ENCODE data around the gene ITPRID1. TPM values are rescaled to one million over a fixed set of nuclear protein-coding genes. Genes with fewer than 3 reads are reported as not detected.

The ITPRID1 gene
- total and polyA plus RNA-seq, 2 of the 13 experiments (the other 11 are each of a cell fraction or from before 2014, with no cell fraction given) = not detected

DNA sequence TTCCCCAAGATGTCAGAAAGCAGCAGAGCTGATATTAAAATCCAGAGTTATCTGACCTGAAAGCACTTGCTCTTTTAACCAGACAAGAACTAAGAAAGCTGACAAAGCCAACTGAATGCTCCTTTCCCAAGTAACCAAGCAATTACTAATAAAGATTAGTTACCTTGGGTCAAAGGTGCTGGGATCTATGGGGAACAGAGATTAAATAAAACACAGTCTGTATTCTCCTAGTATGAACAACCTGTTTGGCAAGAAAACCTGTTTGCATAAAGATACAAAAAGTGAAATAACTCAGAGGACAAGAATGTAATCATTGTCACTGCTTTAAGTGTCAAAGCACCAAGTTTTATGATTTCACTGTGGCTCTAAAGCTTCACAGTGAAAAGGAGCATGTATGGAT is 35.7 kb downstream of the ITPRID1 start:
- Histone ChIP-seq H4K20me1 (ENCODE audit: insufficient read depth, low read length) (no peaks in the 10 kb centered on the region), H3K4me3 (replicated peaks in 1 of 3; ENCODE audit: insufficient read depth in 1 of 3, low read depth in 2 of 3, low read length in 3 of 3) (no peak overlapping the region), H3K36me3 (replicated peaks in 1 of 2; ENCODE audit: control insufficient read depth in 1 of 2, insufficient read depth in 2 of 2, low read length in 2 of 2) (no peaks in the 10 kb centered on the region), H3K79me2 (ENCODE audit: insufficient read depth, low read length) (no peaks in the 10 kb centered on the region), H3K4me2 (ENCODE audit: low read depth, low read length) (no peak overlapping the region), H3K9me3 (ENCODE audit: low read length) (no peaks in the 10 kb centered on the region), H3K4me1 (ENCODE audit: insufficient read depth, low read length) (no peaks in the 10 kb centered on the region), H3K27ac (ENCODE audit: extremely low read length, insufficient read depth, low read length) (no peak overlapping the region), H3K27me3 (ENCODE audit: control insufficient read depth in 1 of 2, insufficient read depth in 2 of 2, low read length in 2 of 2) (no peaks in the 10 kb centered on the region), H3K9ac (ENCODE audit: insufficient read depth, low read depth, low read length) (no peak overlapping the region), H2AFZ (ENCODE audit: low read length) (no peak overlapping the region)
- BruUV-seq (replicated peaks) = no TSS peak
- TF ChIP-seq ZNF33B (CRISPR knock-in tag; IDR thresholded peaks at IDR 0.05) = no peak
- TF ChIP-seq PRPF4 (IDR thresholded peaks at IDR 0.05; ENCODE audit: low read depth, low read length, poor library complexity, severe bottlenecking) = no peak
- no peak for TF ChIP-seq MAFF (IDR thresholded peaks at IDR 0.05; ENCODE audit: low read depth, low read length)
- TF ChIP-seq ZNF441 (CRISPR knock-in tag; IDR thresholded peaks at IDR 0.05; ENCODE audit: borderline replicate concordance) = no peak
- TF ChIP-seq DNMT3B (CRISPR knock-in tag; conservative IDR thresholded peaks at IDR 0.05) = no peak
- TF ChIP-seq ZNF431 (CRISPR knock-in tag; IDR thresholded peaks at IDR 0.05; ENCODE audit: borderline replicate concordance, low read depth) = no peak
- TF ChIP-seq NKX3-1 (CRISPR knock-in tag; IDR thresholded peaks at IDR 0.05) = no peak
- ChIA-PET POLR2A (no interaction called here), CTCF (ENCODE audit: low intra/inter-chr PET ratio, low total read pairs) (no interaction called here)
- no peak for DNase-seq (ENCODE audit: low spot score)
- no peak for ATAC-seq
- in situ Hi-C loops (cut with HindIII; ENCODE audit: extremely low pct_ligation_motif_present, low pct_unique_long_range_greater_than_20kb) (no loop called here), intact Hi-C loops (cut with micrococcal nuclease; ENCODE audit: unreplicated experiment) (no loop called here)
- FAIRE-seq = no peak

DNA sequence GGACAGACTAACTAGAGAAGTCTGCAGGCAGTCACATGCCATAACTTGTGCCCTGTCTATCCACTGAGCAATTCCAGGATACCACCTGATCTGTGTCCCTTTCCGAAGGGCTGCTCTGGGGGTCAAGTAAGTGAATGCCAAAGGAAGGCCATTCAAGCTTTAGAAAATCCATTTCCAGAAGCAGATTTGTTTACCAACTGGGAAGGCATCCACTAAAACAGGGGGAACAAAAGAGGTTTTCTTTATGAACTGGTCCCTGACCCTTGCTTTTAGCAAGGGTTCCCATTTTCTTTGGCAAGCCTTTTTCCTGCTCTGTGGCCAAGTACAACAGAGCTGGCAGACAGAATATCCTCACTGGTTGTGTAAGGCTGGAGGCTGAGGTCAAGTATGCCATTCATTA is 36.5 kb downstream of the ITPRID1 start:
- Histone ChIP-seq H4K20me1 (ENCODE audit: insufficient read depth, low read length) (no peaks in the 10 kb centered on the region), H3K27me3 (ENCODE audit: control insufficient read depth in 1 of 2, insufficient read depth in 2 of 2, low read length in 2 of 2) (no peaks in the 10 kb centered on the region), H3K79me2 (ENCODE audit: insufficient read depth, low read length) (no peaks in the 10 kb centered on the region), H2AFZ (ENCODE audit: low read length) (no peak overlapping the region), H3K4me3 (replicated peaks in 1 of 3; ENCODE audit: insufficient read depth in 1 of 3, low read depth in 2 of 3, low read length in 3 of 3) (no peak overlapping the region), H3K4me2 (ENCODE audit: low read depth, low read length) (no peak overlapping the region), H3K36me3 (replicated peaks in 1 of 2; ENCODE audit: control insufficient read depth in 1 of 2, insufficient read depth in 2 of 2, low read length in 2 of 2) (no peaks in the 10 kb centered on the region), H3K9ac (ENCODE audit: insufficient read depth, low read depth, low read length) (no peak overlapping the region), H3K4me1 (ENCODE audit: insufficient read depth, low read length) (no peaks in the 10 kb centered on the region), H3K27ac (ENCODE audit: extremely low read length, insufficient read depth, low read length) (no peak overlapping the region), H3K9me3 (ENCODE audit: low read length) (no peaks in the 10 kb centered on the region)
- no peak for ATAC-seq
- FAIRE-seq = no peak
- intact Hi-C loops (cut with micrococcal nuclease; ENCODE audit: unreplicated experiment) (no loop called here), in situ Hi-C loops (cut with HindIII; ENCODE audit: extremely low pct_ligation_motif_present, low pct_unique_long_range_greater_than_20kb) (no loop called here)
- DNase-seq (ENCODE audit: low spot score) = no peak
- WGBS (ENCODE audit: low lambda C conversion rate) = 0% methylated on average over 1 of the region's 1 CpG
- no peak for TF ChIP-seq HOXA3 (CRISPR knock-in tag; IDR thresholded peaks at IDR 0.05)
- TF ChIP-seq PCBP1 (IDR thresholded peaks at IDR 0.05; ENCODE audit: borderline replicate concordance, low read depth, low read length) = no peak
- BruUV-seq (replicated peaks) = no TSS peak
- POLR2A ChIA-PET = no interaction called here
- CTCF ChIA-PET (ENCODE audit: low intra/inter-chr PET ratio, low total read pairs) = no interaction called here

Measured in HepG2 (cell line).